ENCODE results near the gene AFAP1.
"Not testable (repeated sequence)": the region's sequence is repeated elsewhere in the genome, so short reads cannot be mapped to it uniquely, and the experiment has no call there.

The AFAP1 gene

GRCh38 chr4:7945709-7946380 is 6.2 kb upstream of the AFAP1 start:
- FAIRE-seq, result no peak

- no peak for FAIRE-seq
These were observed 5.0 kb upstream of the AFAP1 start for GRCh38 chr4:7944599-7945220.

- not testable (repeated sequence) for FAIRE-seq
These were observed 4.0 kb upstream of the AFAP1 start for GRCh38 chr4:7943688-7944087.

- no peak for FAIRE-seq
These were observed 3.5 kb upstream of the AFAP1 start for GRCh38 chr4:7943211-7943610.

GRCh38 chr4:7941965-7942496 is 2.4 kb upstream of the AFAP1 start:
- FAIRE-seq, result no peak

GRCh38 chr4:7941111-7941964 is 1.7 kb upstream of the AFAP1 start:
- FAIRE-seq, result no peak

- no peak for FAIRE-seq
These were observed 868 bp downstream of the AFAP1 start for GRCh38 chr4:7938609-7939376.

GRCh38 chr4:7938266-7938608 is 1.4 kb downstream of the AFAP1 start:
- FAIRE-seq, result no peak

- no peak for FAIRE-seq
These were observed 2.7 kb downstream of the AFAP1 start for GRCh38 chr4:7937006-7937405.

GRCh38 chr4:7933651-7934510 is 5.8 kb downstream of the AFAP1 start:
- FAIRE-seq, result no peak

- no peak for FAIRE-seq
These were observed 7.4 kb downstream of the AFAP1 start for GRCh38 chr4:7932287-7932686.

- FAIRE-seq, result no peak
These were observed 10.3 kb downstream of the AFAP1 start for GRCh38 chr4:7929118-7929951.

GRCh38 chr4:7928711-7929110 is 10.9 kb downstream of the AFAP1 start:
- no peak for FAIRE-seq

- no peak for FAIRE-seq
These were observed 12.8 kb downstream of the AFAP1 start for GRCh38 chr4:7926822-7927221.

GRCh38 chr4:7924570-7924969 is 15.1 kb downstream of the AFAP1 start:
- FAIRE-seq, result no peak

- FAIRE-seq, result no peak
These were observed 15.5 kb downstream of the AFAP1 start for GRCh38 chr4:7924163-7924562.

- FAIRE-seq, result no peak
These were observed 17.2 kb downstream of the AFAP1 start for GRCh38 chr4:7922466-7922865.

GRCh38 chr4:7918981-7919380 is 20.7 kb downstream of the AFAP1 start:
- no peak for FAIRE-seq

GRCh38 chr4:7918187-7918586 is 21.5 kb downstream of the AFAP1 start:
- not testable (repeated sequence) for FAIRE-seq

GRCh38 chr4:7917669-7918068 is 22.0 kb downstream of the AFAP1 start:
- FAIRE-seq, result no peak

GRCh38 chr4:7915875-7916242 is 23.8 kb downstream of the AFAP1 start:
- FAIRE-seq, result no peak

Data from endometrium (tissue), 2 donors.